Endodermal cell (in vitro differentiated cells): ENCODE measurements around the gene ZCCHC4. TPM values are rescaled to one million over a fixed set of nuclear protein-coding genes. Genes with fewer than 3 reads are reported as not detected.

Experiments used
- DNase-seq: peaks from one replicate; pipeline ENCODE4 v3.0.0-alpha.2; 2017
- H3K27ac ChIP-seq: 2 replicates; pipeline ENCODE4 v1.5.1; 2013; ENCODE audit warnings: mild to moderate bottlenecking, low read depth, low read length, moderate library complexity
- H3K27me3 ChIP-seq: 2 replicates; pipeline ENCODE4 v1.6.1; 2013; ENCODE audit warnings: mild to moderate bottlenecking, low read length, moderate library complexity; ENCODE audit not compliant: insufficient read depth, control insufficient read depth, poor library complexity, severe bottlenecking
- H3K36me3 ChIP-seq: 2 replicates; pipeline ENCODE4 v1.7.0; 2013; ENCODE audit warnings: mild to moderate bottlenecking, low read length, moderate library complexity; ENCODE audit not compliant: control insufficient read depth, insufficient read depth
- H3K4me1 ChIP-seq: one replicate; pipeline ENCODE4 v1.7.0; 2013; ENCODE audit warnings: low read length; ENCODE audit not compliant: control insufficient read depth, insufficient read depth
- H3K4me3 ChIP-seq: 2 replicates; pipeline ENCODE4 v1.5.1; 2013; ENCODE audit warnings: mild to moderate bottlenecking, low read length, moderate library complexity
- H3K9ac ChIP-seq: 2 replicates; pipeline ENCODE4 v1.6.1; 2013; ENCODE audit warnings: mild to moderate bottlenecking, low read length, moderate library complexity; ENCODE audit not compliant: poor library complexity, severe bottlenecking; ENCODE audit errors: extremely low read depth
- H3K9me3 ChIP-seq: 2 replicates; pipeline ENCODE4 v1.6.1; 2013; ENCODE audit warnings: mild to moderate bottlenecking, low read length, moderate library complexity; ENCODE audit not compliant: control insufficient read depth
- H3K27ac Mint-ChIP-seq: 2 replicates; pipeline ENCODE4 v1.8.0; 2020; ENCODE audit warnings: mixed read lengths
- H3K27me3 Mint-ChIP-seq: 2 replicates; pipeline ENCODE4 v1.8.0; 2021; ENCODE audit warnings: mild to moderate bottlenecking, mixed read lengths; ENCODE audit not compliant: insufficient read depth
- H3K36me3 Mint-ChIP-seq: 2 replicates; pipeline ENCODE4 v1.8.0; 2020; ENCODE audit warnings: low read depth, mixed read lengths
- H3K4me1 Mint-ChIP-seq: 2 replicates; pipeline ENCODE4 v1.8.0; 2020; ENCODE audit warnings: mixed read lengths
- H3K4me3 Mint-ChIP-seq: 2 replicates; pipeline ENCODE4 v1.8.0; 2020; ENCODE audit warnings: mild to moderate bottlenecking, moderate library complexity, mixed read lengths
- H3K9me3 Mint-ChIP-seq: 2 replicates; pipeline ENCODE4 v1.8.0; 2020; ENCODE audit warnings: mild to moderate bottlenecking, mixed read lengths
- CTCF ChIP-seq: fragments of 200-600 bp; sonication (generic); conservative IDR thresholded peaks from 2 replicates; pipeline ENCODE4 v1.5.0; 2021; ENCODE audit warnings: antibody characterized with exemption, mild to moderate bottlenecking
- WGBS, 2 experiments: methylation state at CpG; one replicate each; pipeline versions ENCODE4 v1.1.5 to v1.1.7; 2013; ENCODE audit warnings: missing lambda C conversion rate in 2 of 2, mixed read lengths in 1 of 2; ENCODE audit not compliant: insufficient coverage in 1 of 2, insufficient read length in 1 of 2; 5-methylcytosine and 5-hydroxymethylcytosine counted together
- total RNA-seq, 2 donors: library from RNA; stranded (reverse); fragmentation: NEBNext Ultra II Directional in 1 of 2; extraction: Animal tissue kit (Norgen Biotek cat#: 25700) in 1 of 2; gene quantifications; 2 replicates in 1 of 2; 3 replicates in 1 of 2; pipeline ENCODE4 v1.2.1, GENCODE V29; 2021

ZCCHC4 gene
- total RNA-seq, 2 donors from 2014 or later: 11.1 to 19.7 TPM

GRCh38 chr4:25402521-25402920, 89.9 kb downstream of the ZCCHC4 start:
- H3K27ac Mint-ChIP-seq: no peak overlapping the region
- Histone ChIP-seq H3K27me3 (no peaks in the 10 kb centered on the region), H3K9me3 (peaks cover under 1% of the 10 kb centered on the region), H3K9ac (no peak overlapping the region), H3K36me3 (peaks cover 87% of the 10 kb centered on the region), H3K4me3 (no peak overlapping the region), H3K4me1 (no peaks in the 10 kb centered on the region), H3K27ac (no peak overlapping the region)
- no peak overlapping the region for H3K4me3 Mint-ChIP-seq
- TF ChIP-seq CTCF: no peak
- WGBS, 2 experiments: no CpG with 5 or more reads among the region's 1 CpG
- H3K27me3 Mint-ChIP-seq: no peaks in the 10 kb centered on the region
- H3K4me1 Mint-ChIP-seq: no peaks in the 10 kb centered on the region
- no peaks in the 10 kb centered on the region for H3K9me3 Mint-ChIP-seq
- DNase-seq: no peak
- peaks cover 70% of the 10 kb centered on the region for H3K36me3 Mint-ChIP-seq

- Histone ChIP-seq H3K36me3 (peaks cover 84% of the 10 kb centered on the region), H3K27me3 (no peaks in the 10 kb centered on the region), H3K4me3 (no peak overlapping the region), H3K27ac (no peak overlapping the region), H3K4me1 (no peaks in the 10 kb centered on the region), H3K9ac (no peak overlapping the region), H3K9me3 (no peaks in the 10 kb centered on the region)
- Mint-ChIP-seq H3K27ac (no peak overlapping the region), H3K27me3 (no peaks in the 10 kb centered on the region), H3K36me3 (peaks cover 69% of the 10 kb centered on the region), H3K4me3 (no peak overlapping the region), H3K4me1 (no peaks in the 10 kb centered on the region), H3K9me3 (no peaks in the 10 kb centered on the region)
- DNase-seq: no peak
- TF ChIP-seq CTCF: no peak
Measured at GRCh38 chr4:25403699-25404098, 91.1 kb downstream of the ZCCHC4 start.

- Mint-ChIP-seq H3K27ac (no peak overlapping the region), H3K27me3 (no peaks in the 10 kb centered on the region), H3K36me3 (peaks cover 73% of the 10 kb centered on the region), H3K9me3 (no peaks in the 10 kb centered on the region), H3K4me3 (no peak overlapping the region), H3K4me1 (no peaks in the 10 kb centered on the region)
- no peak for TF ChIP-seq CTCF
- Histone ChIP-seq H3K27ac (no peak overlapping the region), H3K4me3 (no peak overlapping the region), H3K36me3 (peaks cover 89% of the 10 kb centered on the region), H3K27me3 (no peaks in the 10 kb centered on the region), H3K9ac (no peak overlapping the region), H3K9me3 (no peaks in the 10 kb centered on the region), H3K4me1 (no peaks in the 10 kb centered on the region)
- DNase-seq: no peak
- 83 to 100% methylated on average over 1 of the region's 2 CpGs for WGBS, 2 experiments
Measured at GRCh38 chr4:25405453-25405852, 92.9 kb downstream of the ZCCHC4 start.
